ENCODE data around the gene NLRP6. TPM values are rescaled to one million over a fixed set of nuclear protein-coding genes. Genes with fewer than 3 reads are reported as not detected.
"Not testable (repeated sequence)": the region's sequence is repeated elsewhere in the genome, so short reads cannot be mapped to it uniquely, and the experiment has no call there.

Gene NLRP6
- total and polyA plus RNA-seq, 7 donors: 0.33 to 3.3 (median 2.1) TPM; not detected in 3

- Histone ChIP-seq H3K4me3 (no peak overlapping the region), H3K36me3 (no peaks in the 10 kb centered on the region), H3K27me3 (peaks cover 0 to 5% (median 0%) of the 10 kb centered on the region in 3 donors), H3K27ac (peak overlapping the region in 3 of 4 donors; percentile 19 to 86 (median 85)), H3K4me1 (peaks cover 0 to 44% (median 15%) of the 10 kb centered on the region in 4 donors), H3K9me3 (no peaks in the 10 kb centered on the region)
- DNase-seq: no peak
- intact Hi-C loops (cut with DNase I): loop anchor here (2.0 to 10.0 kb wide), 5 partner anchors 69 to 199 kb away; partner anchors contain the start of genes BET1L, PSMD13, RIC8A and RNH1
- WGBS, 2 donors: 92 to 93% methylated on average over 10 of the region's 10 CpGs
- TF ChIP-seq EP300 (IDR thresholded peaks at IDR 0.05): no peak
- TF ChIP-seq POLR2A (IDR thresholded peaks at IDR 0.05): no peak
- no peak for TF ChIP-seq CTCF (IDR thresholded peaks at IDR 0.05)
- no peak for TF ChIP-seq POLR2AphosphoS5 (IDR thresholded peaks at IDR 0.05)
These were observed 27.6 kb downstream of the NLRP6 start for GRCh38 chr11:305844-306211.

- no peak for DNase-seq
- Histone ChIP-seq H3K9me3 (no peaks in the 10 kb centered on the region), H3K27ac (peak overlapping the region; percentile 37 to 86 (median 80)), H3K36me3 (no peaks in the 10 kb centered on the region), H3K27me3 (no peaks in the 10 kb centered on the region), H3K4me3 (no peak overlapping the region), H3K4me1 (peaks cover 0 to 46% (median 18%) of the 10 kb centered on the region in 4 donors)
- intact Hi-C loops (cut with DNase I): loop anchor here (5.0 to 10.0 kb wide), 4 partner anchors 70 to 198 kb away; partner anchors contain the start of genes BET1L, PSMD13, RIC8A and RNH1
- WGBS, 2 donors: 89 to 92% methylated on average over 17 of the region's 17 CpGs
- TF ChIP-seq POLR2A (IDR thresholded peaks at IDR 0.05): no peak
- no peak for TF ChIP-seq EP300 (IDR thresholded peaks at IDR 0.05)
- TF ChIP-seq POLR2AphosphoS5 (IDR thresholded peaks at IDR 0.05): no peak
- TF ChIP-seq CTCF (IDR thresholded peaks at IDR 0.05): no peak
These were observed 28.6 kb downstream of the NLRP6 start for GRCh38 chr11:306645-307371.

- TF ChIP-seq POLR2AphosphoS5 (IDR thresholded peaks at IDR 0.05) (peak; percentile 76 to 88 (median 86)), EP300 (IDR thresholded peaks at IDR 0.05) (peak in 1 of 4 donors; percentile 41), POLR2A (IDR thresholded peaks at IDR 0.05) (peak; percentile 49 to 63)
- H3K9me3 ChIP-seq, H3K36me3 ChIP-seq, H3K27me3 ChIP-seq: not testable (repeated sequence)
- Histone ChIP-seq H3K27ac (peak within 1 kb of the TSS; percentile 76 to 86 (median 80)), H3K4me3 (peak within 1 kb of the TSS; percentile 35 to 55 (median 42)), H3K4me1 (peaks cover 0 to 58% (median 23%) of the 10 kb centered on the region in 4 donors)
- intact Hi-C loops (cut with DNase I): loop anchor here (2.0 to 10.0 kb wide), 5 partner anchors 49 to 197 kb away; partner anchors contain the start of genes BET1L, PSMD13, RIC8A and RNH1
- WGBS, 2 donors: 19 to 36% methylated on average over 27 to 28 of the region's 28 CpGs
- DNase-seq: peak; percentile 93
These were observed 29.8 kb downstream of the NLRP6 start, which contains the start of gene IFITM2 for GRCh38 chr11:307766-308708. TSS of gene IFITM2 (plus strand) at chr11:307816. CDS start at chr11:308193, 377 bp downstream.

GRCh38 chr11:308740-309665 lies 30.8 kb downstream of the NLRP6 start:
- not testable (repeated sequence) for H3K9me3 ChIP-seq, H3K27me3 ChIP-seq, DNase-seq, H3K36me3 ChIP-seq
- H3K4me3 ChIP-seq: peak overlapping the region; percentile 35 to 55 (median 42)
- peaks cover 0 to 62% (median 28%) of the 10 kb centered on the region in 4 donors for H3K4me1 ChIP-seq
- 44 to 48% methylated on average over 24 of the region's 24 CpGs for WGBS, 2 donors
- H3K27ac ChIP-seq: peak overlapping the region; percentile 76 to 86 (median 80)
- intact Hi-C loops (cut with DNase I): loop anchor here (2.0 to 10.0 kb wide), 5 partner anchors 48 to 196 kb away; partner anchors contain the start of genes BET1L, PSMD13, RIC8A and RNH1
